Stimulated activated CD8-positive, alpha-beta memory T cell treated with anti-CD3 and anti-CD28 coated beads, Interleukin-7, amount 100 ng/mL, for 24 hours (primary cell): ENCODE data around the gene HVCN1.
"Not testable (repeated sequence)": the region's sequence is repeated elsewhere in the genome, so short reads cannot be mapped to it uniquely, and the experiment has no call there.

Source experiments
- DNase-seq: peaks from one replicate; pipeline ENCODE4 v3.0.0-alpha.2; 2020; ENCODE audit warnings: low read depth

HVCN1 gene

GRCh38 chr12:110616471-110617115, 72.3 kb downstream of the HVCN1 start:
- no peak for DNase-seq

- no peak for DNase-seq
Observed at GRCh38 chr12:110615171-110615570, 73.7 kb downstream of the HVCN1 start.

GRCh38 chr12:110613771-110614684, 74.9 kb downstream of the HVCN1 start, which contains the start of gene TCTN1:
TCTN1 (plus strand) TSS chr12:110614129; CDS start chr12:110614183, 54 bp downstream.
- peak; percentile 96 for DNase-seq

GRCh38 chr12:110613071-110613770, 75.7 kb downstream of the HVCN1 start:
- no peak for DNase-seq

- no peak for DNase-seq
Observed at GRCh38 chr12:110606253-110606611, 82.7 kb downstream of the HVCN1 start.

- DNase-seq = not testable (repeated sequence)
Observed at GRCh38 chr12:110602085-110602814, 86.7 kb downstream of the HVCN1 start.

GRCh38 chr12:110600254-110600653, 88.7 kb downstream of the HVCN1 start:
- DNase-seq = no peak

- DNase-seq = no peak
Observed at GRCh38 chr12:110599334-110599733, 89.6 kb downstream of the HVCN1 start.
